ENCODE measurements around the gene OR5V1. TPM values are rescaled to one million over a fixed set of nuclear protein-coding genes. Genes with fewer than 3 reads are reported as not detected.
"Not testable (repeated sequence)": the region's sequence is repeated elsewhere in the genome, so short reads cannot be mapped to it uniquely, and the experiment has no call there.

The OR5V1 gene
- total RNA-seq, 2 donors from 2014 or later = not detected

GRCh38 chr6:29336269-29336668 is 32.4 kb downstream of the OR5V1 start:
- no peak for TF ChIP-seq CTCF (IDR thresholded peaks at IDR 0.05)
- DNase-seq (ENCODE audit: low spot score) = no peak
- no peaks in the 10 kb centered on the region for H3K36me3 ChIP-seq
- no peaks in the 10 kb centered on the region for H3K27me3 ChIP-seq
- no peak overlapping the region for H3K27ac ChIP-seq
- no peaks in the 10 kb centered on the region for H3K4me1 ChIP-seq
- no peak overlapping the region for H3K4me3 ChIP-seq
- H3K9me3 ChIP-seq = peaks cover 0 to 7% of the 10 kb centered on the region in 2 donors

DNA sequence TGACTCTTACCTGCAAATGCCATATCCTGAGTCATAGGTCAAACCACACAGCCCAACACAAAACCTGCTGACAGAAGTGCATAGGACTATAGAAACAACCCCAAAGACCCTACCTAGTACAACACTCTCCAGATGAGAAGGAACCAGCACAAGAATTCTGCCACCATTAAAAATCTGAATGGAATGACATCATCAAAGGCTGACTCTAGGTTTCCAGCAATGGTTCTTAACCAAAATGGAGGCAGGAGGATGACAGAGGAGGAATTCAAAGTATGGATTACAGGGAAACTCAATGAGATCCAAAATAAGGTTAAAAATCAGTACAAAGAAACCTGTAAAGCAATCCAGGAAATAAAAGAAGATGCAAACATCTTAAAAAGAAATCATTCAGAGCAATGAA is 36.0 kb downstream of the OR5V1 start:
- Histone ChIP-seq H3K4me3 (no peak overlapping the region), H3K27ac (no peak overlapping the region), H3K9me3 (peaks cover 0 to 7% of the 10 kb centered on the region in 2 donors), H3K27me3 (no peaks in the 10 kb centered on the region), H3K36me3 (no peaks in the 10 kb centered on the region), H3K4me1 (no peaks in the 10 kb centered on the region)
- TF ChIP-seq CTCF (IDR thresholded peaks at IDR 0.05) = no peak
- no peak for DNase-seq (ENCODE audit: low spot score)

GRCh38 chr6:29325777-29326176 is 42.9 kb downstream of the OR5V1 start:
- no peak overlapping the region for H3K27ac ChIP-seq
- H3K27me3 ChIP-seq = peaks cover 0 to 6% of the 10 kb centered on the region in 2 donors
- no peaks in the 10 kb centered on the region for H3K9me3 ChIP-seq
- no peak overlapping the region for H3K4me3 ChIP-seq
- no peak for DNase-seq (ENCODE audit: low spot score)
- H3K36me3 ChIP-seq = no peaks in the 10 kb centered on the region
- no peaks in the 10 kb centered on the region for H3K4me1 ChIP-seq
- no peak for TF ChIP-seq CTCF (IDR thresholded peaks at IDR 0.05)

GRCh38 chr6:29323332-29323731 is 45.3 kb downstream of the OR5V1 start:
- not testable (repeated sequence) for H3K4me1 ChIP-seq; DNase-seq (ENCODE audit: low spot score); H3K27ac ChIP-seq; H3K36me3 ChIP-seq; H3K9me3 ChIP-seq; H3K27me3 ChIP-seq; H3K4me3 ChIP-seq

GRCh38 chr6:29319931-29320330 is 48.7 kb downstream of the OR5V1 start:
- H3K4me3 ChIP-seq = no peak overlapping the region
- no peaks in the 10 kb centered on the region for H3K4me1 ChIP-seq
- no peak for TF ChIP-seq CTCF (IDR thresholded peaks at IDR 0.05)
- H3K9me3 ChIP-seq = no peaks in the 10 kb centered on the region
- DNase-seq (ENCODE audit: low spot score) = no peak
- peaks cover 0 to 6% of the 10 kb centered on the region in 2 donors for H3K27me3 ChIP-seq
- H3K27ac ChIP-seq = no peak overlapping the region
- no peaks in the 10 kb centered on the region for H3K36me3 ChIP-seq

Other genes with a start within 250 kb of the OR5V1 start
- gene OR2J2, start 198.0 kb downstream of the OR5V1 start, total RNA-seq = not detected
- gene OR14J1, start 67.2 kb downstream of the OR5V1 start, total RNA-seq = not detected
- gene OR12D3, start 6.4 kb upstream of the OR5V1 start, total RNA-seq = not detected
- gene OR12D2, start 26.8 kb upstream of the OR5V1 start, total RNA-seq = not detected
- gene OR12D1, start 46.1 kb upstream of the OR5V1 start, total RNA-seq = not detected
- gene OR10C1, start 70.4 kb upstream of the OR5V1 start, total RNA-seq = not detected
- not detected for gene OR11A1, start 88.2 kb upstream of the OR5V1 start, total RNA-seq
- gene OR2H1, start 88.3 kb upstream of the OR5V1 start, total RNA-seq = not detected
- not detected for gene MAS1L, start 119.1 kb upstream of the OR5V1 start, total RNA-seq
- not detected for gene UBD, start 190.9 kb upstream of the OR5V1 start, total RNA-seq
- not detected for gene OR2H2, start 216.3 kb upstream of the OR5V1 start, total RNA-seq